Stimulated activated CD8-positive, alpha-beta memory T cell treated with anti-CD3 and anti-CD28 coated beads, Interleukin-12 subunit alpha, Interleukin-12 subunit beta, amount 100 ng/mL, for 1 hour (primary cell): ENCODE data around the gene CRIP1.
A peak's percentile ranks its signal among the peaks of the same experiment; 100 is the strongest.

Experiments used
- DNase-seq: peaks from one replicate; pipeline ENCODE4 v3.0.0-alpha.2; 2020; ENCODE audit warnings: low read depth

CRIP1 gene

DNA sequence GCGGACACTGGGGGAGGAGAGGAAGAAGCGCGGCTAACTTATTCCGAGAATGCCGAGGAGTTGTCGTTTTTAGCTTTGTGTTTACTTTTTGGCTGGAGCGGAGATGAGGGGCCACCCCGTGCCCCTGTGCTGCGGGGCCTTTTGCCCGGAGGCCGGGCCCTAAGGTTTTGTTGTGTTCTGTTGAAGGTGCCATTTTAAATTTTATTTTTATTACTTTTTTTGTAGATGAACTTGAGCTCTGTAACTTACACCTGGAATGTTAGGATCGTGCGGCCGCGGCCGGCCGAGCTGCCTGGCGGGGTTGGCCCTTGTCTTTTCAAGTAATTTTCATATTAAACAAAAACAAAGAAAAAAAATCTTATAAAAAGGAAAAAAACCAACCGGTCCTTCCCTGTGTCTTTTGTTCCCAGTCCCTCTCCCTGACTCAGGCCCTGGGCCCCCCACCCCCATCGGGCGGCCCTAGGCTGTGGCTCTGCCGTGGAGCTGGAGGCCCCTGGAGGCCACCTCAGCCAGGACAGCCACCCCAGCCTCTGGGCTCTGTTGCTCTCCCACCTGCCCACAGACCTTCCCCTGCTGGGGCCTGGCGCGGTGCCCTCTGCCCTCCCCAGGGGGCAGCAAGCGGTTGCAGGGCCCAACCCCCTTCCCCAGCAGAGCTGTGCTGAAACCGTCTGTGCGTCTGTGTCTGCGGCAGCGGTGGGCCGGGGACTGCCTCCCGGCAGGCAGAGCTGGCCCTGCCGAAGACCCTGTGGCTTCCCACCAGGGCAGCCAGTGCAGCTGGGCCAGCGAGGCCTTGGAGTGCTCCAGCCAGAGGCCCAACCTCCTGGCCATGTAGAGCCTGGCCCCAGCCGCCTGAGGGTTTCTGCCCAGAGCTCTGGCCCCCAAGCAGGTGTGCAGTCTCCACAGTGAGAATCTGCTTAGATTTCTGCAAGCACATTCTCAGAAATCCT lies 16.1 kb upstream of the CRIP1 start:
- no peak for DNase-seq

DNA sequence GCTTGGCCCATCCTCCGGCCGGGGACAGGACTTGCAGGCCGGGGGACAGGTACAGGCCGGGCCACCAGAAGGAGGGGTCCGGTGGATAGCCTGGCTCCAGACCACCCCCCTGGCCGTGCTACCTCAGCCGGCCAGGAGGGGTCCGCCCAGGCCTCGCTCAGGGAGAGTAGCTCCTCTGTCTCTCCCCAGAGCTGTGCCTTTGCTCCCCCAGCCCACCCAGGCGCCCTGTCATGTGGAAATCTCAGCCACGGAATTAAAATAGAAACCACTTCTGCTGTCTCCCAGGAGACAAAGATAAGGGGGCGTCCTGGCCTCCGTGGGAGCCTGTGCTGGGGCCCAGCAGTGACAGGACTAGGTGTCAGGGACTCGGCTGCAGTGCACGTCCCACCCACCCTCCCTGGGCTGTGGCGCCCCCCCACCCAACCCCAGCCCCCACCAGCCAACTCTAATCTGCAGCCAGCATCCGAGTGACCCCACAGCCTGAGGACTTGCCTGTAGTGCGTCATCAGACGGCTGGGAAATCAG lies 15.3 kb upstream of the CRIP1 start:
- DNase-seq: no peak

DNA sequence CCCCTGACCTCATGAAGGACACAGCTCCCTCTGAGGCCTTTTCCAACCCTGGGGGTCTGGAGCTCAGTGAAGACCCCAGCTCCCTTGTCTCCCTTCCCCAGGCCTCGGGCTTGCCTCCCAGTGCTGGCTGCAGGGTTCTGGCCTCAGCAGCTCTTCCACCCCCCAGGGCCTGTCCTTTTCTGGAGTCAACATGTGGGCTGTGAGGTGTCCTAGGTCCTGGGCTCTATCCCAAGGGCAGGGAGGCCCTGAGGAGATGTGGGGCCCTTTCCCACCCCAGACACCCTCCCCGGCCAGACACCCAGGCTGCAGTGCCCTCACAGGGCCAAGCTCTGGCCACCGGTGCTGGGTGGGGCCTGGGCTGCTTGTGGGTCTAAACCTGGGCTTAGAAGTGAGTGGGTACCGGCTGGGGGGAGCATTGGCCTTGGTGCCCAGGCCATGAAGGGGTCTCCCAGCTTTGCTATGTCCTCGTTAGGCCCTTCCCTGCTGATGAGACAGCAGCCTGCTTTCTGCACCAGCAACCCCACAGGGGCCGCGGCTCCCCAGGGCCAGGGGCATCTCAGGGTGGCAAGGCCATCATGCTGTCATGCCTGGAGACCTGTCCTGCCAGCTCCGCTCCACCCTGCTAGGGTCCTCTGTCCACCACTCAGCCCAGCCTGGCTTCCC lies 14.7 kb upstream of the CRIP1 start:
- no peak for DNase-seq

DNA sequence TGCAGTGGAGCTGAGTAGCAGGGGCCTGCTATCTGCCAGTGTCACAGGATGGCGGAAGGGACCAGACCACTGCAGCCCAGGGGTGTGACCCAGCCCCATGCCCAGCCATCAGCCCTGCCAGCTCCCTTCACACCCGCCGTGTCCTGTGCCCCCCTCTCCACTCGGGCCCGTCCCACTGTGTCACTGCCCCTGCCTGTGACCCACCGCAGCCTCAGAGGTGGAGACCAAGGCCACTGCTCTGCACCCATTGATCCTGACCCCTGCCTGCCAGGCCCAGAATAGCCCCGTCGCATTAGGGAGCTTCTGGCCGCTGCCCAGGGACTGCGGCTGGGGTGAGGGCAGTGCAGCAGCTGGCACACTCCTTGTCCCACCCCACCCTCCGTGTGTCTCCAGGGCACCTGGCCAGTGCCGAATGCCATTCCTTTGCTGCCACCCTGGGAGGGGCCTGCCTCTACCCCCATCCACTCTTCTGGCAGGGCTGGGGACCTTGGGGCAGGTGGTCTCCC lies 14.1 kb upstream of the CRIP1 start:
- no peak for DNase-seq

DNA sequence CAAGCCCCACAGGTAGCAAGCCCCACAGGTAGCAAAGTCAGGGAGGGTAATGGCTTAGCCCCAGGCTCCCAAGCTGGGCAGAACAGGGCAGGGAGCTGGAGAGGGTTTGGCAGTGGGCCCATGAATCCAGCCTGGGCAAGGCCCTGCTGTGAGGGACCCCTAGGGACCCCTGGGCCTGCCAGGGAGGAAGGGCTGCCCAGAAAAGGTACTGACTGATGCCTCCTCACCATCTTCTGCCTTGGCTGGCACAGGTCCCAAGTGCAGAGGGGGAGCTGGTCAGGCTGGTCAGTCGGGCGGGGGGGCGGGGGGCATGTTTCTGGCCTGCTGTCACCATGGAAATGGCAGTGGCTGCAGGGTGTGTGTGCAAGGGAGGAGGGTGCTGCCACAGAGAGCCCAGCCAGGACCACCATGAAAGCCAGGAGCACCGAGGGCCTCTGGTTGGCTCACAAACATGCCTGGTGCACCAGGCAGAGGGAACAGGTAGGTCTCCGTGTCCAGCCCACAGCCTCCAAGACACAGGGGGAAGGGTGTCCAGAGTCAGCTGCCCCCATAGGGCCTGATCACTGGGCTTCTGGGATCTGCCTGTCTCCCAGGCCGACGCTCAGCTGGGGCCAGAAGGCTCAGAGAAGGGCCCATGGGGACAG lies 13.5 kb upstream of the CRIP1 start:
- DNase-seq: no peak

- peak; percentile 55 for DNase-seq
Observed at GRCh38 chr14:105473677-105474482, 12.8 kb upstream of the CRIP1 start.

DNA sequence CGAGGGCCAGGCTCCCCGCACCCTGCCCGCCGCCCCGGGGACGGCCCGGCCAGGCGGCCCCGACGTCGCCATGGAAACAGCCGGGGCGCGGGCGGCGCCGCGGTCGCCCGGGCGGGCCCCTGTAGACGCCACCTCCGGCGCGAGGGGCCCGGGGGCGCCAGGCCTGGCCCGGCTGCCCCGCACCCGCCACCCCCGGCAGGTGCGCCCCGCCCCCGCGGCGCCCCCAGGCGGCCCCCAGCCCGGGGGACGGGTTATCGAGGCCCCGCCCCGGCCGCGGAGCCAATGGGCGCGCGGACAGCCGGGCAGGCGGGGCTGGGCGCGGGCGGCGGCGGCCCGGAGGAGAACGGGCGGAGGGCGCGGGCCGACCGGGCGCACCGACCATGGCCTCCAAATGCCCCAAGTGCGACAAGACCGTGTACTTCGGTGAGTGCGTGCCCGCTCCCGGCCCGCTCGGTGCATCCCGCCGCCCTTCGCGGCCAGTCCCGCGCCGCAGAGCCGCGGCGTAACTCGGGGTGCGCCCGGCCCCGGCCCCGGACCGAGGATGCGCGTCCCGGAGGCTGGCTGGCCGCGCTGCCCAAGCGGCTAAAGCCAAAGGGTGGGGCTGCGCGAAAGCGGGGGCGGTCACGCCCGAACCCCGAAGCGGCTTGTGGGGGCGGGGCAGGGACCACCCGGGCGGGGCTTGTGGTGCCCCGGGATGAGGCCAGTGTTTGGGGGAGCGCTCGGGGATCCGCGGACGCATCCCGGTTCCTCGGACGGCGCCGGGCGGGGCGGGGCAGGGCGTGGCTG lies 12.0 kb upstream of the CRIP1 start, which contains the start of gene CRIP2:
CRIP2 (plus strand) TSS at position 339 of the 786 bp plus-strand sequence; CDS start at position 381, 42 bp downstream.
- no peak for DNase-seq

GRCh38 chr14:105475269-105476096 lies 11.2 kb upstream of the CRIP1 start:
- DNase-seq: no peak

GRCh38 chr14:105476097-105476830 lies 10.4 kb upstream of the CRIP1 start:
- no peak for DNase-seq

DNA sequence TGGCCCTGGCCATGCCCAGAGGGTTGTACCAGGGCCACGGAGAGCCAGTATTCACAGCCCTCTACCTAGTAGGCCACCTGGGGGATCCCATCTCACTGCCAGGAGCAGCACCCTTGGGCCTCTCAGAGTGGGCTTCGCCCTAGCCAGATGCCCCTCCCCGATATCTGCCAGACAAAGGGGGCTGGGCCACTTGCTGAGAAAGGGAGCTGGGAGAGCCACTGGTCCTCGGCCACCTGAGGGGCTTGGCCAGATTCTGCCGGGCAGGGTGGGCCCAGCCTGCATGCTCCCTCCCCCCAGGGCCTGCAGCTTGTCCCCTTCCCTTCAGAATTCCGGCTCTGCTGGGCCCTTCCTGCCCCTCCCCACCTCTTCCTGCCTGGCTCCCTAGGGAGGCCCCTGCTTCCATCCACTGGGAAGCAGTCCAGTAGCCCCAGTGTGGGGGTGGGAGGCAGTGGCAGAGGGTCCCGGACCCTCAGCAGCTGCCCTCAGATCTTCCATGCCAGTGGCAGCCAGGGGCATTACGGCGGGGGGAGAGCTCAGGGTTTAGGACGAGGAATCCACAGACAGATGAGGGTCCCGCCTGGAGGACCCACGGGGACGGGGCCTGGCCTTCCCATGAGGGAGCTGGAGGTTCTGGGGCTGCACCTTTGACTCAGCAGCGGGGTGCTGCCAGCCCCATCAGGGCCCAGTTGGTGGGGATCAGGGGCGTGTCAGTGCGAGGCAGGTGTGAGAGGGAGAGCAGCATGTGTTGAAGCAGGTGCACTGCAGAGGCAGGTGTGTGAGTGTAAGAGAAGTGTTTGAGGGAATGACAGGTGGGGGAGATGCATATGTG lies 9.6 kb upstream of the CRIP1 start:
- DNase-seq: no peak

GRCh38 chr14:105477660-105478397 lies 8.9 kb upstream of the CRIP1 start:
- peak; percentile 53 for DNase-seq

GRCh38 chr14:105478398-105479251 lies 8.1 kb upstream of the CRIP1 start:
- DNase-seq: no peak

- DNase-seq: no peak
Observed at GRCh38 chr14:105479431-105480158, 7.1 kb upstream of the CRIP1 start.

DNA sequence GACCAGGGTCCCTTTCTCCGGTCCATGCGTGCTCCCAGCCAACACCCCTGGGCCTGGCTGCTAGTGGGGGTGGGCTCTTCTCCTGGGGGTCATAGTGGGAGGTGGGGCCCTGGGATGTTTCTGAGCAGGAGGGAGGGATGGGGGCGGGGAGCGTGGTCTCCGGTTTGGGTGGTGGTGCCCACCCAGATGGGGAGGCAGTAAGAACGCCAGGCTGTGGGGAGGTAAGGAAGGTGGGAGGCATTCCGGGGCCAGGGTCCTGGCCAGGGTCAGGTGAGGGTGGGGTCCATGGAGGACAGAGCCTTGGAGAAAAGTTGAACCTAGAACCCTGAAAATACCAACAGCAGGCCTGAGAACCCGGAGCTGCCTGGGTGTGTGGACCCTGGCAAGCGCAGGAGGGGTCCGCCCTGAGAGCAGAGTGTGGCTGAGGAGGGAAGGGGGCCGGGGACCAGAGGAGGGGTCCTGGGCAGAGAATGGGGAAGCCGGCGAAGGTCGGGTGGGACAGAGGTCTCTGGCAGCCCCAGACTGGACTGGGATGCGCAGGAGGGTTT lies 6.4 kb upstream of the CRIP1 start:
- no peak for DNase-seq
